ENCODE data around the gene NUFIP1. TPM values are rescaled to one million over a fixed set of nuclear protein-coding genes. Genes with fewer than 3 reads are reported as not detected.
A peak's percentile ranks its signal among the peaks of the same experiment; 100 is the strongest.

NUFIP1 gene
- total RNA-seq, 4 donors from 2014 or later: 3.4 to 5.3 (median 4.5) TPM

- H3K9me3 ChIP-seq: no peaks in the 10 kb centered on the region
- DNase-seq: peak; percentile 76 to 83
- TF ChIP-seq, protein P1, sequence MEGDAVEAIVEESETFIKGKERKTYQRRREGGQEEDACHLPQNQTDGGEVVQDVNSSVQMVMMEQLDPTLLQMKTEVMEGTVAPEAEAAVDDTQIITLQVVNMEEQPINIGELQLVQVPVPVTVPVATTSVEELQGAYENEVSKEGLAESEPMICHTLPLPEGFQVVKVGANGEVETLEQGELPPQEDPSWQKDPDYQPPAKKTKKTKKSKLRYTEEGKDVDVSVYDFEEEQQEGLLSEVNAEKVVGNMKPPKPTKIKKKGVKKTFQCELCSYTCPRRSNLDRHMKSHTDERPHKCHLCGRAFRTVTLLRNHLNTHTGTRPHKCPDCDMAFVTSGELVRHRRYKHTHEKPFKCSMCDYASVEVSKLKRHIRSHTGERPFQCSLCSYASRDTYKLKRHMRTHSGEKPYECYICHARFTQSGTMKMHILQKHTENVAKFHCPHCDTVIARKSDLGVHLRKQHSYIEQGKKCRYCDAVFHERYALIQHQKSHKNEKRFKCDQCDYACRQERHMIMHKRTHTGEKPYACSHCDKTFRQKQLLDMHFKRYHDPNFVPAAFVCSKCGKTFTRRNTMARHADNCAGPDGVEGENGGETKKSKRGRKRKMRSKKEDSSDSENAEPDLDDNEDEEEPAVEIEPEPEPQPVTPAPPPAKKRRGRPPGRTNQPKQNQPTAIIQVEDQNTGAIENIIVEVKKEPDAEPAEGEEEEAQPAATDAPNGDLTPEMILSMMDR (IDR thresholded peaks at IDR 0.05 in 4 of 5, conservative IDR thresholded peaks at IDR 0.05 in 1 of 5): no peak
- TF ChIP-seq POLR2A (IDR thresholded peaks at IDR 0.05): peak; percentile 19 to 53
- H3K36me3 ChIP-seq: no peaks in the 10 kb centered on the region
- H3K27me3 ChIP-seq: no peaks in the 10 kb centered on the region
- H3K27ac ChIP-seq: peak overlapping the region; percentile 75 to 86 (median 82)
- ATAC-seq: peak; percentile 92 to 95
- in situ Hi-C loops (cut with MboI; ENCODE audit: low sequenced_read_pairs in 4 of 4) (no loop called here), intact Hi-C loops (cut with DNase I; ENCODE audit: low total_unique reads) (loop anchor here (1.0 to 2.0 kb wide), 2 partner anchors 60 to 77 kb away; no protein-coding TSS in a partner anchor)
- H3K4me3 ChIP-seq: no peak overlapping the region
- H3K4me1 ChIP-seq: peaks cover 39 to 49% of the 10 kb centered on the region in 2 donors
These were observed 58.2 kb downstream of the NUFIP1 start for GRCh38 chr13:44930963-44931623.

DNA sequence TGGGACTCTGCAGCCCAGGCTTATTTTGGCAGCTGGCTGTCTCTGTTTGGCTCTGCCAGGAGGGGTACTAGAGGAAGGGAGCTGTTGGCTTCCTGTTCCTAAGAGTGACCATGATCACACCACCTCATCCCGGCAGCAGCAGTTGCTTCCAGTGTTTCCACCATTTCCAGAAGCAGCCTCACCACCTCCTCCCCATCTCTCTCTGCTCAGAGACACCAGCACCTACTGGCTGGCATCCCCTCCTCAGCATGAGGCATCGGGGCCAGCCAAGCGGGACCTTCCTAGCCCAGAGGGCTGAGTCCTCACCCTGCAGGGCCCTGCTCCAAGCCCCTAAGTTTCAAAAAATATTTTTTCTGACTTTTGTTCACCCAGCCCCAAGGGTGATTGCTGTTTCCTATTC is 59.0 kb downstream of the NUFIP1 start:
- DNase-seq (no peak), ATAC-seq (no peak)
- Histone ChIP-seq H3K27ac (peak overlapping the region; percentile 75 to 86 (median 82)), H3K4me3 (no peak overlapping the region), H3K27me3 (no peaks in the 10 kb centered on the region), H3K9me3 (no peaks in the 10 kb centered on the region), H3K4me1 (peaks cover 39 to 49% of the 10 kb centered on the region in 2 donors), H3K36me3 (no peaks in the 10 kb centered on the region)
- TF ChIP-seq POLR2A (IDR thresholded peaks at IDR 0.05): no peak
- TF ChIP-seq, protein P1 (IDR thresholded peaks at IDR 0.05 in 4 of 5, conservative IDR thresholded peaks at IDR 0.05 in 1 of 5): no peak
- intact Hi-C loops (cut with DNase I; ENCODE audit: low total_unique reads) (loop anchor here (2.0 kb wide), 1 partner anchor 59 kb away; no protein-coding TSS in a partner anchor), in situ Hi-C loops (cut with MboI; ENCODE audit: low sequenced_read_pairs in 4 of 4) (no loop called here)

GRCh38 chr13:44929692-44930091 is 59.6 kb downstream of the NUFIP1 start:
- TF ChIP-seq, protein P1 (IDR thresholded peaks at IDR 0.05 in 4 of 5, conservative IDR thresholded peaks at IDR 0.05 in 1 of 5): no peak
- TF ChIP-seq POLR2A (IDR thresholded peaks at IDR 0.05): no peak
- DNase-seq: no peak
- Histone ChIP-seq H3K36me3 (no peaks in the 10 kb centered on the region), H3K4me1 (peaks cover 39 to 48% of the 10 kb centered on the region in 2 donors), H3K4me3 (no peak overlapping the region), H3K27me3 (no peaks in the 10 kb centered on the region), H3K9me3 (no peaks in the 10 kb centered on the region), H3K27ac (peak overlapping the region in 1 of 4 donors; percentile 85)
- in situ Hi-C loops (cut with MboI; ENCODE audit: low sequenced_read_pairs in 4 of 4) (no loop called here), intact Hi-C loops (cut with DNase I; ENCODE audit: low total_unique reads) (loop anchor here (2.0 to 10.0 kb wide), 3 partner anchors 59 to 695 kb away; no protein-coding TSS in a partner anchor)
- ATAC-seq: no peak

GRCh38 chr13:44927968-44928367 is 61.3 kb downstream of the NUFIP1 start:
- Histone ChIP-seq H3K4me3 (no peak overlapping the region), H3K36me3 (no peaks in the 10 kb centered on the region), H3K27me3 (no peaks in the 10 kb centered on the region), H3K9me3 (no peaks in the 10 kb centered on the region), H3K4me1 (peaks cover 34 to 36% of the 10 kb centered on the region in 2 donors), H3K27ac (peak overlapping the region in 2 of 4 donors; percentile 1 to 38)
- no peak for TF ChIP-seq POLR2A (IDR thresholded peaks at IDR 0.05)
- TF ChIP-seq, protein P1 (IDR thresholded peaks at IDR 0.05 in 4 of 5, conservative IDR thresholded peaks at IDR 0.05 in 1 of 5): no peak
- in situ Hi-C loops (cut with MboI; ENCODE audit: low sequenced_read_pairs in 4 of 4): no loop called here
- ATAC-seq (no peak), DNase-seq (no peak)
- intact Hi-C loops (cut with DNase I; ENCODE audit: low total_unique reads): loop anchor here (10.0 kb wide), 2 partner anchors 623 to 693 kb away; no protein-coding TSS in a partner anchor
